ENCODE results near the gene FXYD1.

The FXYD1 gene

GRCh38 chr19:35184267-35184666 is 45.6 kb downstream of the FXYD1 start:
- TF ChIP-seq GATA2 (IDR thresholded peaks at IDR 0.05; ENCODE audit: low read depth, low read length) (no peak), GATA3 (IDR thresholded peaks at IDR 0.05; ENCODE audit: low read depth, low read length) (no peak)

- TF ChIP-seq GATA2 (IDR thresholded peaks at IDR 0.05; ENCODE audit: low read depth, low read length) (no peak), GATA3 (IDR thresholded peaks at IDR 0.05; ENCODE audit: low read depth, low read length) (no peak)
Measured at GRCh38 chr19:35184884-35185283, 46.3 kb downstream of the FXYD1 start.
